GM12865 (cell line): ENCODE results near the gene GTSF1L.
A peak's percentile ranks its signal among the peaks of the same experiment; 100 is the strongest.

Experiments used
- DNase-seq: peaks from one replicate; pipeline ENCODE4 v3.0.0; 2010; ENCODE audit warnings: low read depth
- H3K4me3 ChIP-seq: 2 replicates; pipeline ENCODE4 v1.5.1; 2011; ENCODE audit warnings: mild to moderate bottlenecking, low read depth, low read length, control low read depth
- TF ChIP-seq, protein P1 (sequence below): IDR thresholded peaks from 2 replicates; pipeline ENCODE4 v1.5.1; 2011; ENCODE audit warnings: low read length, control low read depth, low read depth, inconsistent platforms; ENCODE audit not compliant: insufficient read depth; ENCODE audit errors: missing control alignments

GTSF1L gene

GRCh38 chr20:43702502-43702901 lies 24.3 kb downstream of the GTSF1L start:
- no peak overlapping the region for H3K4me3 ChIP-seq
- TF ChIP-seq, protein P1, sequence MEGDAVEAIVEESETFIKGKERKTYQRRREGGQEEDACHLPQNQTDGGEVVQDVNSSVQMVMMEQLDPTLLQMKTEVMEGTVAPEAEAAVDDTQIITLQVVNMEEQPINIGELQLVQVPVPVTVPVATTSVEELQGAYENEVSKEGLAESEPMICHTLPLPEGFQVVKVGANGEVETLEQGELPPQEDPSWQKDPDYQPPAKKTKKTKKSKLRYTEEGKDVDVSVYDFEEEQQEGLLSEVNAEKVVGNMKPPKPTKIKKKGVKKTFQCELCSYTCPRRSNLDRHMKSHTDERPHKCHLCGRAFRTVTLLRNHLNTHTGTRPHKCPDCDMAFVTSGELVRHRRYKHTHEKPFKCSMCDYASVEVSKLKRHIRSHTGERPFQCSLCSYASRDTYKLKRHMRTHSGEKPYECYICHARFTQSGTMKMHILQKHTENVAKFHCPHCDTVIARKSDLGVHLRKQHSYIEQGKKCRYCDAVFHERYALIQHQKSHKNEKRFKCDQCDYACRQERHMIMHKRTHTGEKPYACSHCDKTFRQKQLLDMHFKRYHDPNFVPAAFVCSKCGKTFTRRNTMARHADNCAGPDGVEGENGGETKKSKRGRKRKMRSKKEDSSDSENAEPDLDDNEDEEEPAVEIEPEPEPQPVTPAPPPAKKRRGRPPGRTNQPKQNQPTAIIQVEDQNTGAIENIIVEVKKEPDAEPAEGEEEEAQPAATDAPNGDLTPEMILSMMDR, result no peak
- no peak for DNase-seq

GRCh38 chr20:43700627-43701026 lies 26.2 kb downstream of the GTSF1L start:
- TF ChIP-seq, protein P1, result no peak
- DNase-seq, result no peak
- H3K4me3 ChIP-seq, result no peak overlapping the region

- TF ChIP-seq, protein P1, result no peak
- no peak for DNase-seq
- H3K4me3 ChIP-seq, result no peak overlapping the region
Observed at GRCh38 chr20:43699941-43700565, 26.7 kb downstream of the GTSF1L start.

- TF ChIP-seq, protein P1, result no peak
- no peak for DNase-seq
- no peak overlapping the region for H3K4me3 ChIP-seq
Observed at GRCh38 chr20:43695571-43695970, 31.2 kb downstream of the GTSF1L start.

DNA sequence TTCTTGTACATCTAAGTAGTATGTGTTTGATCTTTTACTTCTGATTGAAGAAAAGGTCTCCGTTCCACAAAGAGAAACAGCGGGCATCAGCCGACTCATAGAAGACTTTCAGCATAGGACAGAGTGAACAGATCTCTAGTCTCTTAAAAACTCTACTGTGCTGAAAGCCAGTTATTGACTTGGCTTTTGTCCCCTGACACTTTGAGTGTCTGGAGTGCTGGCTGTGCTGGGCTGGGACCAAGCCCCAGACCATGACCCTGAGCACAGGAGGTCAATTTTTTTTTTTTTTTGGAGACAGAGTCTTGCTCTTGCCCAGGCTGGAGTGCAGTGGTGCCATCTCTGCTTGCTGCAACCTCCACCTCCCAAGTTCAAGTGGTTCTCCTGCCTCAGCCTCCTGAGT lies 32.0 kb downstream of the GTSF1L start:
- TF ChIP-seq, protein P1, result no peak

DNA sequence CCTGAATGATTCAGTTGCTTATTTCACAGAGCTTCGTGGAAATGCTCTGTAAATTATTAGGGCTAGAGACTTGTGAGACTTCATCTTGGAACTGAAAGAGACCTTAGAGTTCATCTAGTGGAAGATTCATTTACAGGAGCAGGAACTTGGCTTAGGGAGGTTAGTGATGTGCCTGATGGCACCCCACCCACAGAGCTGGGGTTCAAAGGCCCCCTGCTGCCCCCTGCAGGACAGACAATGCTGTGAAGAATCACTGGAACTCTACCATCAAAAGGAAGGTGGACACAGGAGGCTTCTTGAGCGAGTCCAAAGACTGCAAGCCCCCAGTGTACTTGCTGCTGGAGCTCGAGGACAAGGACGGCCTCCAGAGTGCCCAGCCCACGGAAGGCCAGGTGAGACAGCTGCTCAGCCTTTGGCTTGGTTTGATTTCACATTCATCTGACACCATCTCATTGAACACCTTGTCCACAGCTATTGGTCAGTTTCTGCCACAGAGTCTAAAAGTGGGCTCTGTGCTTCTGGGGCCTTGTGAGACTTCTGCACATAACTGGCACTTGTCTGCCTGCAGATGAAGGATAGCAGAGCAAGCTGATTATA lies 34.8 kb downstream of the GTSF1L start:
- H3K4me3 ChIP-seq, result no peak overlapping the region
- TF ChIP-seq, protein P1, result peak; percentile 84
- peak; percentile 78 for DNase-seq

More for the DNA sequence above, 32.0 kb downstream of the GTSF1L start:
- no peak overlapping the region for H3K4me3 ChIP-seq
- DNase-seq, result no peak

GRCh38 chr20:43690943-43691598 lies 35.7 kb downstream of the GTSF1L start:
- H3K4me3 ChIP-seq, result no peak overlapping the region
- no peak for DNase-seq
- TF ChIP-seq, protein P1, result no peak
